Adrenal gland (tissue), 5 donors: ENCODE measurements around the gene CFAP45.

Experiments used
- POLR2A ChIP-seq, 2 donors: fragments of 450-650 bp; IDR thresholded peaks; one replicate each; pipeline ENCODE4 v1.6.1; 2017; ENCODE audit warnings: antibody characterized with exemption in 2 of 2, mild to moderate bottlenecking in 2 of 2, moderate library complexity in 1 of 2
- TF ChIP-seq, protein P1 (sequence below), 6 experiments: fragments of 450-650 bp in 4 of 6; fragments of 200-600 bp in 2 of 6; sonication (generic) in 1 of 6; IDR thresholded peaks; 1 replicate in 5 of 6; 2 replicates in 1 of 6; pipeline versions ENCODE4 v1.5.1 to v1.8.0; 2016 to 2021; ENCODE audit warnings: antibody characterized with exemption in 6 of 6, mild to moderate bottlenecking in 2 of 6, moderate library complexity in 1 of 6
- donor health status: DM: no; HTN: no; CAD: no.

DNA sequence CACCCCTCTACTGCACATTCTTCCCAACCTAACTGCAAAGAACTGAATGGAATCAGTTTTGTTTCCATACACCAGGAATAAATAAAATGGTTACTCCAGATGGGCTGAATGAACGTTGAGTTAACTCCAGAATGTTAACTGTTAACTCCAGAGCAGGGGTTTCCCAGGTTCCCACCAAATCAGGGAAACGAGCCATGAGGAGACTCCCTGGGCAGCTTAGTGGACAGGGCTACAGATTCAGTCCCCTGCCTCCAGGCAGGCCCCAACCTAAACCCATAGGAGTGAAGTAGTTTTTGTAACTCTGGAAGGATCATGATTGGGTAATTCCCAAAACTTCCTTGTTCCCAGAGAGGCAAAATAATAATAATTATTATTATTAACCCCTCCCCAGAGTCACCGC, 51.6 kb downstream of the CFAP45 start:
- TF ChIP-seq, protein P1, sequence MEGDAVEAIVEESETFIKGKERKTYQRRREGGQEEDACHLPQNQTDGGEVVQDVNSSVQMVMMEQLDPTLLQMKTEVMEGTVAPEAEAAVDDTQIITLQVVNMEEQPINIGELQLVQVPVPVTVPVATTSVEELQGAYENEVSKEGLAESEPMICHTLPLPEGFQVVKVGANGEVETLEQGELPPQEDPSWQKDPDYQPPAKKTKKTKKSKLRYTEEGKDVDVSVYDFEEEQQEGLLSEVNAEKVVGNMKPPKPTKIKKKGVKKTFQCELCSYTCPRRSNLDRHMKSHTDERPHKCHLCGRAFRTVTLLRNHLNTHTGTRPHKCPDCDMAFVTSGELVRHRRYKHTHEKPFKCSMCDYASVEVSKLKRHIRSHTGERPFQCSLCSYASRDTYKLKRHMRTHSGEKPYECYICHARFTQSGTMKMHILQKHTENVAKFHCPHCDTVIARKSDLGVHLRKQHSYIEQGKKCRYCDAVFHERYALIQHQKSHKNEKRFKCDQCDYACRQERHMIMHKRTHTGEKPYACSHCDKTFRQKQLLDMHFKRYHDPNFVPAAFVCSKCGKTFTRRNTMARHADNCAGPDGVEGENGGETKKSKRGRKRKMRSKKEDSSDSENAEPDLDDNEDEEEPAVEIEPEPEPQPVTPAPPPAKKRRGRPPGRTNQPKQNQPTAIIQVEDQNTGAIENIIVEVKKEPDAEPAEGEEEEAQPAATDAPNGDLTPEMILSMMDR (IDR thresholded peaks at IDR 0.05) = no peak
- no peak for TF ChIP-seq POLR2A (IDR thresholded peaks at IDR 0.05)
